PC-3 (cell line): ENCODE data around the gene ARHGAP15.

Experiments used
- CTCF ChIP-seq: fragments of 300-600 bp; sonication (generic); conservative IDR thresholded peaks from 2 replicates; pipeline ENCODE4 v1.5.1; 2017; ENCODE audit warnings: antibody characterized with exemption, low read depth, mild to moderate bottlenecking, low read length
- EZH2 ChIP-seq: fragments of 300-600 bp; sonication (generic); IDR thresholded peaks from one replicate; pipeline ENCODE4 v1.6.1; 2017; ENCODE audit warnings: antibody characterized with exemption, mild to moderate bottlenecking, low read length; ENCODE audit not compliant: unreplicated experiment

- TF ChIP-seq CTCF (no peak), EZH2 (no peak)
Observed at GRCh38 chr2:143764706-143765105, 635.5 kb downstream of the ARHGAP15 start.
